DMS53 treated with DMSO at 0.1 percent for 48 hours (cell line): ENCODE data around the gene HK1.

Experiments used
- DNase-seq: peaks from one replicate; lab custom pipeline; 2025; ENCODE audit not compliant: unreplicated experiment; lab: John Stamatoyannopoulos, UW

The HK1 gene

DNA sequence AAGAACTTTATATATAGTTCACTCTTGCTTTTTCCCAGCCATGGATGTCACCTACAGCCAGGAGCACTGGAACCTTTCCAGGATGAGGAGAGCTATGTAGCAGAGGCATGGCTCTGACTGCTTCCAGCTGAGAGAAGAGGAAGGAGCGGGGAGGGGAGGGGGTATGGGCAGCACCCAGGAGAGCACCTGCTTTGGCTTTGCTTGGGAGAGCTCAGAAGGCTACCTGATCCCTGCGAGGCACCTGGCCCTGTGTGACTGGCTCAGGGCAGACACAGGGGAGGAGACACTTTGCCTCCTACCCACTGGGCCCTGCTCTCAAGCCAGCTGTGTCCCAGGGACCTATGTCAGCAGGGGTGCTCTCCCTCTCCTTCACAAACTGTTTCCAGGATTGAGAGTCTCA is 67.1 kb downstream of the HK1 start:
- peak; percentile 91 for DNase-seq

DNA sequence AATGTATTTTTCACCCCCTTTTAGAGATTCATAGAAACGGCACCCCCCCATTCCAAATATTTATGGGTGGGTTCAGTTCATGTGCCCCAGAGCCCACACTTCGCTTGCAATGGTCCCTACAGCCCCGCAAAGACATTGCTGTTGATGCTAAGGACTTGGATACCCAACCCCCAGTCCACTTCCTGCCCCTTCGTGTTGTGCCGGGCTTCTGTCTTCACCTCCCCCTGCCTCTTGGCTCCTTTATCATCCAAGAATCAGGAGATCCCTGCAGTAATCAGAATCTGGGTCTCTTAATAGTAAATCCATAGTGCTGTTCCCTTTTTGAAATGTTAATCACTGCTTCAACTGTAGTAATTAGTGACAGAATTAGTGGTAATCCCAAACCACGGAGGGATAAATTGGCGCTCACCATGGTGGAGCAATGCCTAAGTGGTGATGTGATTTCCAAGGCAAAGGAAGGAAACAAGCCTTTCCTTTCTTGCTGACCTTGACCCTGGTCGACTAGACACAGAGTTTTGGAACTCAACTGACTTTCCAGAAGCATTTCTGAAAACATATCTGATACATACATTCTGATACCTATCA is 67.7 kb downstream of the HK1 start:
- no peak for DNase-seq

DNA sequence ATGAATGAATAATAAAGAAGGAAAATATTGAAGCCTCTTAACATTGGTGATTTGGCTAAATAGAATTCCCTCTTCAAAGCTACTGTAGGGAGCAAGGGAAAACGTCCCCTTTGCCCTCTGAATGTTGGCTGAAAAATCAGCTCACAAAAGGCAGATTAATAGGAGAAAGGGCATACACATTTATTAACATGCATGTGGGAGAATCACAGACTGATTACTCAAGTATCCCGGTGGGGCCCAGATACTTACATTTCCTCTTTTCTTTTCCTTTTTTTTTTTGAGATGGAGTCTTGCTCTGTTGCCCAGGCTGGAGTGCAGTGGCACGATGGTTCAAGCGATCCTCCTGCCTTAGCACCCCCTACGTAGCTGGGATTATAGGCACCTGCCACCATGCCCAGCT is 68.5 kb downstream of the HK1 start:
- no peak for DNase-seq

DNA sequence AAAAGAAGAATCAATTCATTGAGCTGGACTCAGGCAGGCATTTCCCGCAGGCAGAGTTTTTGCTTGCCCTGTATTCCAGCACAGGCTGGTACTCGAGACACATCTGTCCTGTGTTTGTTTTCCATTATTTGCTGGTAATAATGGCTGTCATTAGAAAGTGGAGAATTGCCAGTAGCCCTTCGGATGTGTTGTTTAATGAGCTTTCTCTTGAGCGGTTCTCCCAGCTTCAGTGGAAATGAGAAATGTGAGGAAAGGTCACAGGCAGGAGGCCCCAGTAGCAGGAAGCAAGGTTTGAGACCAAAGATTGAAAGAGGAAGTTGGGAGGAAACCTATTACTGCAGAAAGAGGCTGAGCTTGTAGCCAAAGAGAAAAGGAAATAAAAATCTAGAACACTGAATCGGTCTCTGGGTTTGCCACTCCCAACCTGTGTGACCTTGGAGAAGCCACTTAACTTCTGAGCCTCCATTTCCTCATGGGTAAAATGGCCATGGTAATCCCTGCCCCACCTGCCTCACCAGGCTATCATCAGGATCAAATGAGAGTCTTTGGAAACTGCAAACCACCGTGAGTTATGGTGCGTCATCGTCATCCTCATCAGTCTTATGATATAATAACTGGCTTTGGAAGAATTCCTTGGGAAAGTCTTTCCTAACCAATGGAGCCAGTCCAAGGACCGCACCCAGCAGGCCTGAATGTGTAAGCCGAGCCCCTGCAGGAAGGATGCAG is 70.7 kb downstream of the HK1 start:
- DNase-seq: peak; percentile 66

DNA sequence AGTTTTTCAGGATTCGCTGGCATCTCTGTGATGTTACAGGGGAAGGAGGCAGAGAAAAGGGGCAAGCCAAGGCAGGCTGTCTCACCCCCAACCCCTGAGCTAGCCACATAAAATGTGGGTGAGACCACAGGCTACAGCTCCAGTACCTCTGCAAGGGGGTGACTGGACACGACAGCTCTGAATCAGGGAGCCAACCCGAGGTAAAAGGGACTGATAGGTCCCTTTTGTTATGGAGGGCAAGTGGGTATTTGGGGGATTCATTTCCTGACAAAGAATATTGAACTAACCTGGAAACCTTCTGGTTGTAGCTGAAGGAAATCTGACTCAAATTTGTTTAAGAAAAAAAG is 71.2 kb downstream of the HK1 start:
- no peak for DNase-seq

DNA sequence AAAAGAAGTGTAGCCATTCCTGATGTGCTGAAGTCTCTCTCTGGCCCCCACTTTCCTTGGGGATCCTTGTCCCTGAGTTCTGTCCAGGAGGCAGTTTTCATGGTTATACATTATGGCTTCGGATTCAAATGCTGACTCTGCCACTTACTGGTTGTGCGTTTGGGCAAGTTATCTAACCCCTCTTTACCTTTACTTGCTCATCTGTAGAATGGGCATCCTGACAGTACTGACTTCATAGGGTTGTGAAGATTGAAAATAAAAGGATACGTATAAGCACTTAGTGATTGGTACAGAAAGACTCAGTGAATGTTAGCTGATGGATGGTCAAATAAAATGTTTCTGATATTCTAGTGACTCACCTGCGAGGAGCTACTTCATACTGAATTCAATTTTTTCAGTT is 73.3 kb downstream of the HK1 start:
- DNase-seq: no peak

DNA sequence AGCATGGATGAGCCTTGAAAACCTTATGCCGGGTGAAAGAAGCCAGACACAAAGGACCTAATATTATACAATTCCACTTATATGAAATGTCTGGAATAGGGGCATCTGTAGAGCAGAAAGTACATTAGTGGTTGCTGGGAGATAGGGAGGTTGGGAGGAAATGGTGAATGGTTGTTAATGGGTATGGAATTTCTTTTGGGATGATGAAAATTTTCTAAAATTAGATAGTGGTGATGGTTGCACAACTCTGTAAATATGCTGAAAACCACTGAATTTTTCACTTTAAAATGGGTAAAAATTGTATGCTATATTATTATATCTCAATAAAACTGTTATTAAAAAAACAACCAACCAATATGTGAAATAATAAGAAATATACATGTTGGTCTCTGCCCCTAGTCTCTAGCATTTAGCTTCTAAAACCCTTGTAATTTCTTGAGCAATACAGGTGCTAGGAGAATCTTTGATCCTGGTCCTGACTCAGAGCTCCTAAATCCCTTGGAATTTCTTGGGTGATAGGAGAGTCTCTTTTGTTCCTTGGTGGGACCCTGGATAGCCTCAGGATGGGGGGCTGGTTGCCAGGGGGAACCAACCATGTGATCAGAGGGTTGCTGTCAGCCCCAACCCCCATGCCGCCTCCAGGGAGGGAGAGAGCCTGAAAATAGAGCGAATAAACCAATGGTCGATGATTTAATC is 74.4 kb downstream of the HK1 start:
- no peak for DNase-seq

DNA sequence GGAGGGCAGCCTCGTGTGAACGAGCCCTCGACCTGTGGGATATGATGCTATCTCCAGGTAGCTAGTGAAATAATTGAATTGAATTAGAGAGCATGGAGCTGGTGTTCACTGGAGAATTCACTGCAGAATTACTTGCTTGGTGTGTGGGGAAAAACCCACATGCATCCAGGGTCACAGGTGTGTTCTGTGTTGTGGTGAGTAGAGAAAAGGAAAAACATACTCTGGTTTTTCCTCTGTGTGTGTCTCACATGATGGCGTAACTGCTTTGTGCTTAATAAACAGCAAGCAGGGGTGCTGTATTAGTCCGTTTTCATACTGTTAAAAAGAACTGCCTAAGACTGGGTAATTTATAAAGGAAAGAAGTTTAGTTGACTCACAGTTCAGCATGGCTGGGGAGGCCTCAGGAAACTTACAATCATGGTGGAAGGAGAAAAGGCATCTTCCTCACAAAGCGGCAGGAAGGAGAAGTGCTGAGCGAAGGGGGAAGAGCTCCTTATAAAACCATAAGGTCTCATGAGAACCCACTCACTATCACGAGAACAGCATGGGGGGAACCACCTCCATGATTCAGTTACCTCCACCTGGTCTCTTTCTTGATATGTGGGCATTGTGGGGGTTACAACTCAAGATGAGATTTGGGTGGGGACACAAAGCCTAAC is 75.8 kb downstream of the HK1 start:
- DNase-seq: no peak

DNA sequence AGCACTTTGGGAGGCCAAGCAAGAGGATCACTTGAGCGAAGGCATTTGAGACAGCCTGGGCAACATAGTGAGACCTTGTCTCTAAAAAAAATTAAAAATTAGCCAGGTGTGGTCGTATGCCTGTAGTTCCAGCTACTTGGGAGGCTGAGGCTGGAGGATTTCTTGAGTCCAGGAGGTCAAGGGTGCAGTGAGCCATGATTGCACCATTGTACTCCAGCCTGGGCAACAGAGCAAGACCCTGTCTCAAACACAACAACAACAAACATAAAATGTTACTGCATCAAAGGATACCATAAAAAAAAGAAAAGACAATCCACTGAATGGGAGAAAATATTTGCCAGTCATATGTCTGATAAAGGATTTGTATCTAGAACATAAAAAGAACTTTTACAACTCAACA is 77.9 kb downstream of the HK1 start:
- DNase-seq: no peak

DNA sequence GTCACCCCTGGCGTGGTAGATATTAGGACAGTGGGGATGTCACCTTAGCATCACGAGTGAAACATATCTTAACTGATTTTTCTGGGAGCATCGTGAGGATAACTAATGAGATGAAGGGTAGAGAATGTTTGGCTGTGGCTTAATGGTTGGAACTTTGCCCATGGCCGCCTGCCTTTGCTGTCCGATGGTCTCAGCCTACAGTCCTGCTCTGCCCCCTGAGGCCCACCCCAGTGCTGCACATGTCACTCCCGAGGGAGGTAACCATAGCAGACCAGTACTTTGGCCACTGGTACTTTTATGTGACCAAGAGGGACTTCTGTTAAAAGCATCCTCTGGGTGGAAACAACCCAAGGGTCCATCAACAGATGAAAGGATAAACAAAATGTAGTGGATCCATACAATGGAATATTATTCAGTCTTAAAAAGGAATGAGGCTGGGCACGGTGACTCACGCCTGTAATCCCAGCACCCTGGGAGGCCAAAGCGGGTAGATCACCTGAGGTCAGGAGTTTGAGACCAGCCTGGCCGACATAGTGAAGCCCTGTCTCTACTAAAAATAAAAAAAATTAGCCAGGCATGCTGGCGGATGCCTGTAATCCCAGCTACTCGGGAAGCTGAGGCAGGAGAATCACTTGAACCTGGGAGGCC is 80.0 kb downstream of the HK1 start:
- DNase-seq: no peak

DNA sequence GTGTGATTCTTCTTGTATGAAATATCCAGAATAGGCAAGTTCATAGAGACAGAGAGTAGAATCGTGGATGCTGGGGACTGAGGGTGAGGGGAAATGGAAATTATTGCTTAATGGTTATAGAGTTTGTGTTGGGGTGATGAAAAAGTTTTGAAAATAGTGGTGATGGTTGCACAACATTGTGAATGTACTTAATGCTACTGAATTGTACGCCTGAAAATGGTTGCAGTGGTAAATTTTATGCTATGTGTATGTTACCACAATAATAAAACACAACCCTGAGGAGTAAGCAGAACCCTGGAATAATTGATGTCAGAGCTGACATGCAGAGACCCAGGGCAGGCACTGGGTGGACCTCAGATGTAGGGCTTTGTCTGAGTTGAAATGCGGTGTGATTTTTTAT is 80.9 kb downstream of the HK1 start:
- DNase-seq: no peak

DNA sequence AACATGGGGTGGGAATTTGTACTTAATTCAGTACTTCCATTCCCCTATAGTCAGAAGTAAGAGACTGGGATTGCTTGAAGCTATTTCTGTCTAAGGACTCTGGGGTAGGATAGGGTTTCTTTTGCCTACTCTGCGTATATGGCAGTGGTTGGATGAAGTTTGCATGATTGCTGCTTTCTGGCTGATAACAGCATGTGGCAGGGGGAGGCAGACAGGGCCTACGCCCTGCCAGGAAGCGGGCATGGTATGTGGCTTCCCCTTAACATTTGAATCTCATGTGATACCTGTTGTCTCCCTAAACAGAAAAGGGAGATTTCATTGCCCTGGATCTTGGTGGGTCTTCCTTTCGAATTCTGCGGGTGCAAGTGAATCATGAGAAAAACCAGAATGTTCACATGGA is 81.3 kb downstream of the HK1 start:
- DNase-seq: no peak

DNA sequence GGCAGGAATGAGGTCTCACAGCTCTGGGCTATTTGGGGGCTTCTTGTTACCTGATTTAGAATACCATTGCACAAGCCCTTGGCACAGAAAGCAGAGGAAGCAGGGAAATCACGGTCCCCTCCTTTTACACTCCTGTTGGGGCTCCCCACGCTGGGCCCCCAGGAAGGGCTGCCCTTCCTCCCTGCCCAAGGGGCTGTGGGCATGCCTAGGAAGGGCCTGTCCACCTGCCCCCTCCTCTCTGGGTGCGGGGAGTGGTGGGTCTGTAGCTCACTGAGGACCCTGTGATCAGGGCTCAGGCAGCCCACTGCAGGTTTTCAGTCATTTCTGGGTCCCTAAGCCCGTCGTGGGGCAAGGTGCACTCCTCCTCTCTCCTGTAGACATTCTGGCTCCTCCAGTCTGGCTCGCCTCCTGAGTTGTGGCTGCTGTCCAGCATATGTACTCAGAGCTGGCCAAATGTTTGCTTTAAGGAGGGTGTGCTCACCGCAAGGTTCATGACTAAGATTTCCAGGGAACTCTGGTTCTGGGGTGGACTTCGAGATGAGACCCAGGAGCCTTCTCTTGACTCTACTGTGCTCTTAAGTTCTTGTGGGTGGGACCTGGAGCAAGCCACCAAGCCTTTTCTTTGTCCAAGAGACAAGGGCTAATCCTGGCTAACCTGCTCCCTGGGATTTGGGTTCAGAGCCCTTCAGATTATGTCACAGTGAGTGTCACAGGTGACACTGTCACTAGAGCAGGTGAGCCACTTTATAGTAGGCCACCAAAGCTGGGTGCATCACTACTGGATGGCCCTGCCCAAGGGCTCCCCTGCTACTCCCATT is 82.4 kb downstream of the HK1 start:
- no peak for DNase-seq

DNA sequence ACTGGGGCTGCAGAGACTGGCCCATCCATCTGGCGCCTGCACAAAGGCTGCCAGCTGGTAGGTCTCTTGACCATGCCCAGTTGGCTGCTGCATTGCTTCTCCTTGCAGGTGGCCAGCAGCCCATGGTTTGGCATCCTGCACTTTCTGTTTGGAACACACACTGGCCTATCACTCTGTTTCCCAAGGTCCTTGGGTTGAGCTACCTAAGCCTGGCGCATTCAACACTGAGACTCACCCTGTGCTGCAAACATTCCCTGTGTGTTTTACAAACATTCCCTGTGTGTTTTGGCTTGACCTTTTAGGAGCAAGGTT is 83.0 kb downstream of the HK1 start:
- no peak for DNase-seq

DNA sequence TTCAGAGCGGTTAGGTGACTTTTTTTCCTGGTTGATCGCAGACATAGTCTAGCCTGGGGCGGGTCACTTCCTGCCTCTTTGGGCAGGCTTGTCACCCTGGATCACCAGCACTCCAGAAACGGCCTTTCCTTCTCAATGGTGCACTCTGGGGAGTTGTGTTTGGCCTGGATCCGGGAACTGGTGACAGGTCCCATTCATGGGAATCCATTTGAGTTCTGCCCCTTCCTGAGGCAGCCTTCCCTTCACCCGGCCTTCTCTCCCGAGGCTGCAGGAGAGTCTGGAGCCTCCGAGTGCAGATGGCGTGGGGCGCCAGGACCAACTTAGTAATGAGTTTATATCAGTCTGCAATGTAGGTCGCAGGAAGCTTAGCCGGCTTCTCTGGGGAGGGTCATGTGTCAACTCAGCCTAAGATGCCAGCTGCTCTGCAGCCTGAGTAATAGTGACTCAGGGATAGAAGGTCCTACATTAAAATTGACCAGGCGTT is 84.2 kb downstream of the HK1 start:
- no peak for DNase-seq

DNA sequence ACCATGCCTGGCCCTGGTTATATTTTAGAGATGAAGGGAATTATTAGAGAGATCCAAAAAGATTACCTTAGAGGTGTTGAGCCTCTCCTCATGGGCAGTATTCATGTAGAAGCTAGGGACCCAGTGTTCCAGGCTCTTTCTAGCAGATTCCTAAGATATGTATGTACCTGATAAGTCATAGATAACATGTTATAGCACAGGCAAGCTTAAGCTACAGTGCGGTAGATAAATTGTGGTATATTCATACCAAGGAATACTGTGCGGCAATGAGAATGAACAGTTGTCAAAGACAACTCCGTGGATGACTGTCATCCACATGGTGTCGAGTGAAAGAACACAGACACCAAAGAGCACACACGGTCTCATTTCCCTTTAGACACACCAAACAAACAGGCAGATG is 85.4 kb downstream of the HK1 start:
- no peak for DNase-seq

DNA sequence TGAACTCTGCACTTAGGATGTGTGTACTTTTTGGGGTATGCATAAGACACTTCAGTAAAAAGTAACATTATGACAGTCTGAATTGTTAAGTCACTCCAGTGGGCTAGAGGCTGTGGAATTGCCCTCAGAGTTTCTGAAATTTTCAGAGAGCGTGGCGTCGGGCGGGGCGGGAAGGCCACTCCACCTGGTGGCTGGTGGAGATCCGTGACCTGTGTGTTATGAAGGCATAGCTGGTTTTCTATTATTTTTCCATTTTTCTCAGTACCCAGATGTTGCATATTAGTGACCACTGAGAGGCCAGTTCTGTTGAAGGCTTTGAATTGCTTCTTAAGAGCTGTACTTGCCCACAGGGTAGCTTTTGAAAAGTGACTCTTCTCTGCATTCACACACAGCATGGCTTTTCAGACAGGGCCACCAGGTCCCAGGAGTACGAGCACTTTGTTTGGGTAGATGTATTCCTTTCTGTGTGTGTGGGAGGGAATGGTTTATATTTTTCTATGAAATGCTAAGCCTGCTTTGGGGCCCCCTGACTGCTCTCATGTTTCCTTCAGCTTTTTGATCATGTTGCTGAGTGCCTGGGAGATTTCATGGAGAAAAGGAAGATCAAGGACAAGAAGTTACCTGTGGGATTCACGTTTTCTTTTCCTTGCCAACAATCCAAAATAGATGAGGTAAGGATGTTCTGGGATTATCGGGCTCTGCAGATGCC is 86.1 kb downstream of the HK1 start:
- DNase-seq: no peak

DNA sequence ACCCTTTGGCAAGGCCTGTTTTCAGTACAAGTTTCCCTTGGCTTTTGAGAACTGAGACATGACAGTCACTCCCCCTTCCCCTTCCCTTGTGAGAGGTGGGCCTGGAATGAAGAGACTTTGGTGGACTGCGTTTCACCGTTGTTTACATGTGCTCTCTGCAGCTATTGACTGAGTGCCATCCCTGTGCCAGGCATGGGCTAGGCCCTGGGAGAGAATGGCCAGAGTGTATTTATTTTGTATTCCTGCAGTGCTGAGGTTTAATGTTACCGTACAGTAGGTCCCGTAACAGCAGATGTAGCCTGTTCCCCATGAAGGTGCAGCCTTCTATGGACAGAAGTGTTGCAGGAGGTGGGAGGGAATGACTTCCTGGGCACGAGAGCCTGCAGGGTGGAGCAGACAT is 88.4 kb downstream of the HK1 start:
- no peak for DNase-seq

DNA sequence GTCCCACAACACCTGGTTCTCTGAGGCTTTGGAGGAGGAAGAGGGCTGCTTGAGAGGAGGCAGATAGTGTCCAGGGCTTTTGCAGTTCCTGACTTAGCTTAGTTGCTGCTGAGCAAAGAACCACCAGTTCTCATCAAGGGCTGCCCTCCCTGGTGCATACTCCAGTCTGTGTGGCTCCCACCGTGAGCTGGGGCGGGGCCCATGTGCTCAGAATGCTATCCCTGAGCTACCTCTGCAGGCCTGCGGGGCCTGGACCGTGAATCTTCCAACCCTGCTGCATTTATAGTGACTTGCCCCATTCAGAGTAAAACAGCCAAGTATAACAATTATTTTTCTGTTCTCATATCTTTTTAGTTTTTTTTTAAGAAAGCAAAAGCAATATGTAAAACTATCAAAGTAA is 89.2 kb downstream of the HK1 start:
- DNase-seq: no peak
